ENCODE results near the gene SCAMP2. TPM values are rescaled to one million over a fixed set of nuclear protein-coding genes. Genes with fewer than 3 reads are reported as not detected.
"Not testable (repeated sequence)": the region's sequence is repeated elsewhere in the genome, so short reads cannot be mapped to it uniquely, and the experiment has no call there.

SCAMP2 gene
- total and polyA plus RNA-seq, 10 of the 15 experiments (the other 5 are each of a cell fraction or from before 2014, with no cell fraction given) = 10.9 to 158 (median 99.6) TPM

DNA sequence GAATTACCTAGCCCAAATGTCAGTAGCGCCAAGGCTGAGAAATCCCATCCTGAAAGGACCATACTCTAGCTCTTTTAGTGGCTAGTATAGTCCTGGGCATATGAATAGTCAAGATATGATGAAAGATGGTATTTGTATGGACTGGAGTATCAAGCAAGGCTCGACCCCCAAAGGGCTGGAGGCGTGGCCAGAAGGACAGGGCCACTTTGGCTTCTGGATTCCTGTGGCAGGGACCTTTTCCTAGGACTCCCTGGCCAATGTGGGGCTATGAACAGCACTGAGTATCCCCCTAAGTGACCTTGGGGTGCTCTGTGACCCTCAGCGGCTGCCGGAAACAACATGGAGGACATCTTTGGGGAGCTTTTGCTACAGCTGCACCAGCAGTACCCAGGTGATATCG, 22.7 kb upstream of the SCAMP2 start:
- ChIA-PET SMC1A (ENCODE audit: uncharacterized antibody, unreplicated experiment) (no interaction called here), CTCF (interaction anchor here (1.3 to 8.9 kb wide), 3 partner anchors 12 to 92 kb away, joined by 3 to 129 read pairs (median 5); partner anchors contain the start of gene SCAMP2), POLR2A (interaction anchor here (0.6 kb wide), 1 partner anchor 15 kb away, joined by 3 read pairs; no protein-coding TSS in a partner anchor), RAD21 (ENCODE audit: unreplicated experiment) (interaction anchor here (0.6 to 0.8 kb wide), 2 partner anchors 66 to 307 kb away, joined by 3 to 4 read pairs; no protein-coding TSS in a partner anchor)
- Histone ChIP-seq H2AFZ (ENCODE audit: control insufficient read depth, low read depth, low read length) (no peak overlapping the region), H3K4me3 (no peak overlapping the region), H3K4me1 (ENCODE audit: control insufficient read depth, insufficient read depth, low read length) (peaks cover 25% of the 10 kb centered on the region), H3K36me3 (ENCODE audit: control insufficient read depth in 2 of 2, insufficient read depth in 2 of 2, low read length in 1 of 2) (peaks cover 7 to 19% of the 10 kb centered on the region in 2 experiments), H3K27me3 (replicated peaks in 1 of 2; ENCODE audit: control insufficient read depth in 2 of 2, insufficient read depth in 2 of 2, low read length in 1 of 2) (no peaks in the 10 kb centered on the region), H3K9ac (ENCODE audit: control insufficient read depth, insufficient read depth, low read length) (no peak overlapping the region), H3K4me2 (ENCODE audit: control insufficient read depth, insufficient read depth) (no peak overlapping the region), H3K9me3 (replicated peaks; ENCODE audit: control insufficient read depth, insufficient read depth, low read length) (no peaks in the 10 kb centered on the region), H3K79me2 (ENCODE audit: control insufficient read depth, insufficient read depth, low read length) (peaks cover 5% of the 10 kb centered on the region), H3K27ac (ENCODE audit: control insufficient read depth, insufficient read depth) (no peak overlapping the region), H4K20me1 (ENCODE audit: control insufficient read depth, insufficient read depth) (no peaks in the 10 kb centered on the region)
- BruUV-seq (replicated peaks) = no TSS peak
- in situ Hi-C loops (cut with MboI) = no loop called here
- no peak for DNase-seq (ENCODE audit: low read depth, low spot score)
- WGBS (ENCODE audit: insufficient coverage, insufficient replicate concordance, low lambda C conversion rate, missing lambda C conversion rate) = 83% methylated on average over 6 of the region's 6 CpGs
- FAIRE-seq = no peak
- no peak for ATAC-seq
- no peak for TF ChIP-seq WRNIP1 (IDR thresholded peaks at IDR 0.05; ENCODE audit: borderline replicate concordance, low read depth, low read length)
- no peak for TF ChIP-seq HDAC6 (IDR thresholded peaks at IDR 0.05; ENCODE audit: unreplicated experiment)
- TF ChIP-seq, protein P1, sequence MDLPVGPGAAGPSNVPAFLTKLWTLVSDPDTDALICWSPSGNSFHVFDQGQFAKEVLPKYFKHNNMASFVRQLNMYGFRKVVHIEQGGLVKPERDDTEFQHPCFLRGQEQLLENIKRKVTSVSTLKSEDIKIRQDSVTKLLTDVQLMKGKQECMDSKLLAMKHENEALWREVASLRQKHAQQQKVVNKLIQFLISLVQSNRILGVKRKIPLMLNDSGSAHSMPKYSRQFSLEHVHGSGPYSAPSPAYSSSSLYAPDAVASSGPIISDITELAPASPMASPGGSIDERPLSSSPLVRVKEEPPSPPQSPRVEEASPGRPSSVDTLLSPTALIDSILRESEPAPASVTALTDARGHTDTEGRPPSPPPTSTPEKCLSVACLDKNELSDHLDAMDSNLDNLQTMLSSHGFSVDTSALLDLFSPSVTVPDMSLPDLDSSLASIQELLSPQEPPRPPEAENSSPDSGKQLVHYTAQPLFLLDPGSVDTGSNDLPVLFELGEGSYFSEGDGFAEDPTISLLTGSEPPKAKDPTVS (IDR thresholded peaks at IDR 0.05; ENCODE audit: low read depth, low read length) = no peak
- no peak for TF ChIP-seq MTA3 (IDR thresholded peaks at IDR 0.05; ENCODE audit: borderline replicate concordance, low read length)
- TF ChIP-seq SMC3 (IDR thresholded peaks at IDR 0.05; ENCODE audit: borderline replicate concordance, low read length) = no peak
- no peak for TF ChIP-seq RELA (IDR thresholded peaks at IDR 0.05; ENCODE audit: borderline replicate concordance, partially characterized antibody)
- no peak for TF ChIP-seq SRF (IDR thresholded peaks at IDR 0.05; ENCODE audit: low read depth in 2 of 2, low read length in 2 of 2)
- TF ChIP-seq STAT3 (IDR thresholded peaks at IDR 0.05; ENCODE audit: low read depth, low read length) = no peak
- no peak for TF ChIP-seq YY1 (IDR thresholded peaks at IDR 0.05; ENCODE audit: low read depth, low read length)
- intact Hi-C loops (cut with micrococcal nuclease; ENCODE audit: unreplicated experiment) = no loop called here

GRCh38 chr15:74894383-74894782, 21.2 kb upstream of the SCAMP2 start:
- H3K9ac ChIP-seq (ENCODE audit: control insufficient read depth, insufficient read depth, low read length); H2AFZ ChIP-seq (ENCODE audit: control insufficient read depth, low read depth, low read length); H3K27me3 ChIP-seq (replicated peaks in 1 of 2; ENCODE audit: control insufficient read depth in 2 of 2, insufficient read depth in 2 of 2, low read length in 1 of 2); FAIRE-seq; SMC1A ChIA-PET (ENCODE audit: uncharacterized antibody, unreplicated experiment); intact Hi-C loops (cut with micrococcal nuclease; ENCODE audit: unreplicated experiment); H3K27ac ChIP-seq (ENCODE audit: control insufficient read depth, insufficient read depth); RAD21 ChIA-PET (ENCODE audit: unreplicated experiment); DNase-seq (ENCODE audit: low read depth, low spot score); in situ Hi-C loops (cut with MboI); H4K20me1 ChIP-seq (ENCODE audit: control insufficient read depth, insufficient read depth); CTCF ChIA-PET; H3K4me2 ChIP-seq (ENCODE audit: control insufficient read depth, insufficient read depth); BruUV-seq (replicated peaks); H3K9me3 ChIP-seq (replicated peaks; ENCODE audit: control insufficient read depth, insufficient read depth, low read length); H3K4me3 ChIP-seq; ATAC-seq: not testable (repeated sequence)
- Histone ChIP-seq H3K4me1 (ENCODE audit: control insufficient read depth, insufficient read depth, low read length) (peaks cover 28% of the 10 kb centered on the region), H3K79me2 (ENCODE audit: control insufficient read depth, insufficient read depth, low read length) (peaks cover 12% of the 10 kb centered on the region), H3K36me3 (ENCODE audit: control insufficient read depth in 2 of 2, insufficient read depth in 2 of 2, low read length in 1 of 2) (peaks cover 0 to 10% of the 10 kb centered on the region in 2 experiments)
- WGBS (ENCODE audit: insufficient coverage, insufficient replicate concordance, low lambda C conversion rate, missing lambda C conversion rate) = 91% methylated on average over 6 of the region's 7 CpGs
- POLR2A ChIA-PET = interaction anchor here (0.6 to 2.1 kb wide), 6 partner anchors 10 to 121 kb away, joined by 3 to 7 read pairs (median 4); partner anchors contain the start of gene CSK
